HCT116 (cell line): Measurements from ENCODE around the gene KIRREL1. TPM values are rescaled to one million over a fixed set of nuclear protein-coding genes. Genes with fewer than 3 reads are reported as not detected.

Experiments
- ATAC-seq: fragments of 200-7000 bp; cut with Tn5 transposase; 2 replicates; pipeline ENCODE4 v1.9.1; 2020; ENCODE audit warnings: mild to moderate bottlenecking, moderate library complexity
- BruUV-seq: library from RNA; stranded (reverse); fragments of 400-500 nt; replicated peaks from 2 replicates; lab custom pipeline; 2021; lab: Mats Ljungman, UMichigan
- CTCF ChIA-PET: fragments of 300-600 bp; sonication (Branson Sonifier 250); formaldehyde crosslinking; loops from one replicate; lab custom pipeline; 2021; ENCODE audit warnings: antibody characterized with exemption; lab: Charles Lee
- POLR2A ChIA-PET: fragments of 300-600, 350-600 bp; sonication (Branson Sonifier 250); formaldehyde crosslinking; loops from one replicate; lab custom pipeline; 2021; ENCODE audit warnings: antibody characterized with exemption; lab: Charles Lee
- RAD21 ChIA-PET, 2 experiments: fragments of 300-600 bp; sonication (Branson Sonifier 250); formaldehyde crosslinking; loops; one replicate each; lab custom pipeline; 2023; ENCODE audit warnings: low total read pairs in 2 of 2; ENCODE audit not compliant: uncharacterized antibody in 2 of 2, unreplicated experiment in 2 of 2, low non-redundant PET in 1 of 2; lab: Charles Lee
- DNase-seq: peaks from one replicate; pipeline ENCODE4 v3.0.0-alpha.2; 2010; ENCODE audit warnings: low read depth, low spot score
- H2AFZ ChIP-seq: fragments of 200-600 bp; shearing (Covaris generic), sonication (generic); 2 replicates; pipeline ENCODE4 v1.6.1; 2017; ENCODE audit warnings: low read depth, mixed run types, mixed read lengths, antibody characterized with exemption, low read length; ENCODE audit not compliant: poor library complexity, severe bottlenecking
- H3K27ac ChIP-seq: 2 replicates; pipeline ENCODE4 v1.5.1; 2012; ENCODE audit warnings: low read depth, low read length
- H3K27me3 ChIP-seq: fragments of 200-600 bp; sonication (generic); 2 replicates; pipeline ENCODE4 v1.6.1; 2016; ENCODE audit warnings: mixed run types, low read length, mixed read lengths; ENCODE audit not compliant: insufficient read depth
- H3K36me3 ChIP-seq, 2 experiments: fragments of 200-500 bp in 1 of 2; fragments of 200-600 bp in 1 of 2; sonication (Bioruptor generic) in 1 of 2; sonication (generic) in 1 of 2; 2 replicates each; pipeline versions ENCODE4 v1.5.1 to v1.6.1; 2014 to 2016; ENCODE audit warnings: low read length in 2 of 2, inconsistent platforms in 1 of 2, mixed read lengths in 1 of 2, mixed run types in 1 of 2; ENCODE audit not compliant: insufficient read depth in 2 of 2, control insufficient read depth in 1 of 2
- H3K4me1 ChIP-seq, 2 experiments: fragments of 200-600 bp in 1 of 2; sonication (generic) in 1 of 2; 2 replicates each; pipeline versions ENCODE4 v1.5.1 to v1.6.1; 2012 to 2017; ENCODE audit warnings: low read length in 2 of 2, inconsistent platforms in 1 of 2, mild to moderate bottlenecking in 1 of 2, mixed read lengths in 1 of 2, mixed run types in 1 of 2, moderate library complexity in 1 of 2; ENCODE audit not compliant: insufficient read depth in 2 of 2, control insufficient read depth in 1 of 2
- H3K4me2 ChIP-seq: fragments of 200-600 bp; sonication (generic); 2 replicates; pipeline ENCODE4 v1.6.1; 2017; ENCODE audit warnings: mixed run types, low read length, mixed read lengths
- H3K4me3 ChIP-seq, 2 experiments: fragments of 200-600 bp in 1 of 2; sonication (generic) in 1 of 2; replicated peaks in 1 of 2; 2 replicates each; pipeline ENCODE4 v1.5.1; 2011 to 2016; ENCODE audit warnings: low read length in 2 of 2, control low read depth in 1 of 2, low read depth in 1 of 2, mild to moderate bottlenecking in 1 of 2, mixed read lengths in 1 of 2, mixed run types in 1 of 2
- H3K79me2 ChIP-seq: fragments of 200-600 bp; sonication (generic); 2 replicates; pipeline ENCODE4 v1.6.1; 2017; ENCODE audit warnings: mild to moderate bottlenecking, mixed run types, low read length, moderate library complexity, mixed read lengths; ENCODE audit not compliant: insufficient read depth
- H3K9ac ChIP-seq: fragments of 200-600 bp; sonication (generic); 2 replicates; pipeline ENCODE4 v1.6.1; 2016; ENCODE audit warnings: low read length, mixed read lengths
- H3K9me2 ChIP-seq: fragments of 200-600 bp; sonication (generic), shearing (Covaris generic); 2 replicates; pipeline ENCODE4 v1.6.1; 2017; ENCODE audit warnings: mixed run types, mild to moderate bottlenecking, moderate library complexity; ENCODE audit not compliant: insufficient read depth
- H3K9me3 ChIP-seq, 2 experiments: fragments of 200-500 bp in 1 of 2; fragments of 200-600 bp in 1 of 2; sonication (Bioruptor generic) in 1 of 2; sonication (generic) in 1 of 2; 2 replicates each; pipeline ENCODE4 v1.6.1; 2014 to 2017; ENCODE audit warnings: low read length in 2 of 2, mixed read lengths in 2 of 2, inconsistent platforms in 1 of 2, low read depth in 1 of 2, mild to moderate bottlenecking in 1 of 2, mixed run types in 1 of 2, moderate library complexity in 1 of 2; ENCODE audit not compliant: control insufficient read depth in 1 of 2, insufficient read depth in 1 of 2
- H4K20me1 ChIP-seq: fragments of 200-600 bp; sonication (generic), shearing (Covaris generic); 2 replicates; pipeline ENCODE4 v1.6.1; 2017; ENCODE audit warnings: mixed run types, mild to moderate bottlenecking, moderate library complexity; ENCODE audit not compliant: insufficient read depth
- CEBPB ChIP-seq: IDR thresholded peaks from 2 replicates; pipeline ENCODE4 v1.6.1; 2012; ENCODE audit warnings: low read depth
- EZH2 ChIP-seq: fragments of 200-600 bp; sonication (generic); IDR thresholded peaks from 2 replicates; pipeline ENCODE4 v1.6.1; 2017; ENCODE audit warnings: antibody characterized with exemption, mixed run types
- EZH2phosphoT487 ChIP-seq: fragments of 200-600 bp; IDR thresholded peaks from 2 replicates; pipeline ENCODE4 v1.6.1; 2018; ENCODE audit warnings: antibody characterized with exemption, borderline replicate concordance
- POLR2A ChIP-seq: IDR thresholded peaks from 2 replicates; pipeline ENCODE4 v1.7.0; 2011; ENCODE audit warnings: borderline replicate concordance; ENCODE audit not compliant: insufficient read depth, insufficient read length; ENCODE audit errors: extremely low read depth
- RAD21 ChIP-seq: IDR thresholded peaks from 2 replicates; pipeline ENCODE4 v1.6.1; 2012; ENCODE audit warnings: low read depth, mild to moderate bottlenecking
- SIN3A ChIP-seq: IDR thresholded peaks from 2 replicates; pipeline ENCODE4 v1.6.1; 2012; ENCODE audit warnings: low read depth
- SRF ChIP-seq: IDR thresholded peaks from 2 replicates; pipeline ENCODE4 v1.6.1; 2012; ENCODE audit warnings: low read depth
- TCF7L2 ChIP-seq: IDR thresholded peaks from 2 replicates; pipeline ENCODE4 v1.7.0; 2011; ENCODE audit warnings: borderline replicate concordance, inconsistent platforms; ENCODE audit not compliant: insufficient read depth, insufficient read length; ENCODE audit errors: extremely low read depth
- YY1 ChIP-seq: IDR thresholded peaks from 2 replicates; pipeline ENCODE4 v1.6.1; 2011; ENCODE audit warnings: low read length, low read depth, moderate library complexity, mild to moderate bottlenecking; ENCODE audit not compliant: insufficient replicate concordance; ENCODE audit errors: extremely low read depth
- ZFX ChIP-seq: fragments of 450-650 bp; IDR thresholded peaks from 2 replicates; pipeline ENCODE4 v1.6.1; 2017
- ZNF274 ChIP-seq: fragments of 200-500 bp; sonication (Bioruptor generic); IDR thresholded peaks from 2 replicates; pipeline ENCODE4 v1.6.1; 2014; ENCODE audit warnings: mild to moderate bottlenecking, low read depth, low read length, inconsistent platforms
- intact Hi-C: fragments of 100-400 bp; cut with micrococcal nuclease; formaldehyde crosslinking; loops from 2 replicates; pipeline ENCODE4 v1.10.0; 2022
- total RNA-seq: library from RNA; stranded (reverse); gene quantifications from one replicate; pipeline ENCODE4 v1.2.1, GENCODE V29; 2021; ENCODE audit not compliant: unreplicated experiment
- TF ChIP-seq, protein P1 (sequence below): IDR thresholded peaks from 2 replicates; pipeline ENCODE4 v1.6.1; 2011; ENCODE audit warnings: mild to moderate bottlenecking, low read length, moderate library complexity; ENCODE audit not compliant: insufficient replicate concordance; ENCODE audit errors: extremely low read depth
- TF ChIP-seq, protein P2 (sequence below): IDR thresholded peaks from 2 replicates; pipeline ENCODE4 v1.6.1; 2012
- TF ChIP-seq, protein P3 (sequence below), 3 experiments: fragments of 200-600 bp in 1 of 3; sonication (generic) in 1 of 3; IDR thresholded peaks in 2 of 3; conservative IDR thresholded peaks in 1 of 3; 2 replicates each; pipeline ENCODE4 v1.5.1; 2012 to 2017; ENCODE audit warnings: low read depth in 2 of 3, low read length in 2 of 3, antibody characterized with exemption in 1 of 3, borderline replicate concordance in 1 of 3, control low read depth in 1 of 3, mild to moderate bottlenecking in 1 of 3, mixed read lengths in 1 of 3, mixed run types in 1 of 3, moderate library complexity in 1 of 3; ENCODE audit not compliant: insufficient read depth in 1 of 3

The KIRREL1 gene
- total RNA-seq, 1 experiment from 2014 or later = 20.0 TPM

DNA sequence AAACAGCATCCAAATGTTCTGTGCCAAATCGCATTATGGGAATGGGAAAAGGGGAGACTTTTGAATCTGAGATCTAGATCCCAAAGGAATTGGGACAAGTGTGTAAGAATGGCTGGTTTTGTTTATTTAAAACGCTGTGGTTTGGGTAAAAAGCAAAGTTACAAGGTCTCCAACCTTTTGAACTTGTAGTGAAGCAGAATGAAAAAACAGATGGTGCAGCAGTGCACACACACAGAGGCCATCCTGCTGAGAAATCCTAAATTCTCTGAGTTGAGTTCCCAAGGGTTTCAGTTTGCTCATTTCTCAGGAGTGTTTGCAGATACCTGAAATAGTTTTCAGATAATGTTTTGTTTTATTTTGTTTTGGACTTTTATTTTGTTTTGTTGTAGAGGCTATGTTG, 107.1 kb downstream of the KIRREL1 start:
- no peak overlapping the region for H3K9ac ChIP-seq
- no peak overlapping the region for H2AFZ ChIP-seq
- no peaks in the 10 kb centered on the region for H3K27me3 ChIP-seq
- no peak overlapping the region for H3K4me2 ChIP-seq
- BruUV-seq = no TSS peak
- ChIA-PET POLR2A (no interaction called here), CTCF (interaction anchor here (1.1 to 1.5 kb wide), 2 partner anchors 13 to 25 kb away, joined by 4 read pairs; no protein-coding TSS in a partner anchor)
- peaks cover 13 to 31% of the 10 kb centered on the region in 2 experiments for H3K4me1 ChIP-seq
- no peaks in the 10 kb centered on the region for H4K20me1 ChIP-seq
- H3K9me3 ChIP-seq = no peaks in the 10 kb centered on the region
- no peak overlapping the region for H3K27ac ChIP-seq
- H3K79me2 ChIP-seq = no peaks in the 10 kb centered on the region
- intact Hi-C loops = no loop called here
- no peak overlapping the region for H3K4me3 ChIP-seq
- TF ChIP-seq RAD21 (no peak), ZFX (no peak), POLR2A (no peak), EZH2 (no peak), SIN3A (no peak), EZH2phosphoT487 (no peak), ZNF274 (no peak), CEBPB (no peak), SRF (no peak), TCF7L2 (no peak), YY1 (no peak)
- TF ChIP-seq, protein P1, sequence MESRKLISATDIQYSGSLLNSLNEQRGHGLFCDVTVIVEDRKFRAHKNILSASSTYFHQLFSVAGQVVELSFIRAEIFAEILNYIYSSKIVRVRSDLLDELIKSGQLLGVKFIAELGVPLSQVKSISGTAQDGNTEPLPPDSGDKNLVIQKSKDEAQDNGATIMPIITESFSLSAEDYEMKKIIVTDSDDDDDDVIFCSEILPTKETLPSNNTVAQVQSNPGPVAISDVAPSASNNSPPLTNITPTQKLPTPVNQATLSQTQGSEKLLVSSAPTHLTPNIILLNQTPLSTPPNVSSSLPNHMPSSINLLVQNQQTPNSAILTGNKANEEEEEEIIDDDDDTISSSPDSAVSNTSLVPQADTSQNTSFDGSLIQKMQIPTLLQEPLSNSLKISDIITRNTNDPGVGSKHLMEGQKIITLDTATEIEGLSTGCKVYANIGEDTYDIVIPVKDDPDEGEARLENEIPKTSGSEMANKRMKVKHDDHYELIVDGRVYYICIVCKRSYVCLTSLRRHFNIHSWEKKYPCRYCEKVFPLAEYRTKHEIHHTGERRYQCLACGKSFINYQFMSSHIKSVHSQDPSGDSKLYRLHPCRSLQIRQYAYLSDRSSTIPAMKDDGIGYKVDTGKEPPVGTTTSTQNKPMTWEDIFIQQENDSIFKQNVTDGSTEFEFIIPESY = no peak
- TF ChIP-seq, protein P2, sequence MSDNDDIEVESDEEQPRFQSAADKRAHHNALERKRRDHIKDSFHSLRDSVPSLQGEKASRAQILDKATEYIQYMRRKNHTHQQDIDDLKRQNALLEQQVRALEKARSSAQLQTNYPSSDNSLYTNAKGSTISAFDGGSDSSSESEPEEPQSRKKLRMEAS = no peak
- TF ChIP-seq, protein P3, sequence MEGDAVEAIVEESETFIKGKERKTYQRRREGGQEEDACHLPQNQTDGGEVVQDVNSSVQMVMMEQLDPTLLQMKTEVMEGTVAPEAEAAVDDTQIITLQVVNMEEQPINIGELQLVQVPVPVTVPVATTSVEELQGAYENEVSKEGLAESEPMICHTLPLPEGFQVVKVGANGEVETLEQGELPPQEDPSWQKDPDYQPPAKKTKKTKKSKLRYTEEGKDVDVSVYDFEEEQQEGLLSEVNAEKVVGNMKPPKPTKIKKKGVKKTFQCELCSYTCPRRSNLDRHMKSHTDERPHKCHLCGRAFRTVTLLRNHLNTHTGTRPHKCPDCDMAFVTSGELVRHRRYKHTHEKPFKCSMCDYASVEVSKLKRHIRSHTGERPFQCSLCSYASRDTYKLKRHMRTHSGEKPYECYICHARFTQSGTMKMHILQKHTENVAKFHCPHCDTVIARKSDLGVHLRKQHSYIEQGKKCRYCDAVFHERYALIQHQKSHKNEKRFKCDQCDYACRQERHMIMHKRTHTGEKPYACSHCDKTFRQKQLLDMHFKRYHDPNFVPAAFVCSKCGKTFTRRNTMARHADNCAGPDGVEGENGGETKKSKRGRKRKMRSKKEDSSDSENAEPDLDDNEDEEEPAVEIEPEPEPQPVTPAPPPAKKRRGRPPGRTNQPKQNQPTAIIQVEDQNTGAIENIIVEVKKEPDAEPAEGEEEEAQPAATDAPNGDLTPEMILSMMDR (IDR thresholded peaks at IDR 0.05 in 2 of 3, conservative IDR thresholded peaks at IDR 0.05 in 1 of 3; ENCODE audit: borderline replicate concordance in 1 of 3, insufficient read depth in 1 of 3, low read depth in 2 of 3, low read length in 2 of 3) = no peak
- TF ChIP-seq, all 23 proteins: peak for 0
- no peak for DNase-seq
- Histone ChIP-seq H3K36me3 (no peaks in the 10 kb centered on the region), H3K9me2 (no peaks in the 10 kb centered on the region)
- no peak for ATAC-seq
- RAD21 ChIA-PET = no interaction called here
